Endothelial cell of umbilical vein (primary cell): Measurements from ENCODE around the gene SLC44A5.

Experiments used
- CTCF ChIP-seq, 2 donors: IDR thresholded peaks; 1 replicate in 1 of 2; 2 replicates in 1 of 2; pipeline ENCODE4 v1.5.1; 2011; ENCODE audit warnings: low read length in 2 of 2, mild to moderate bottlenecking in 2 of 2, moderate library complexity in 2 of 2, control low read depth in 1 of 2, inconsistent platforms in 1 of 2, low read depth in 1 of 2; ENCODE audit not compliant: insufficient read depth in 1 of 2; ENCODE audit errors: extremely low read depth in 1 of 2
- EZH2 ChIP-seq: IDR thresholded peaks from 2 replicates; pipeline ENCODE4 v1.6.1; 2012; ENCODE audit warnings: borderline replicate concordance, low read depth, mild to moderate bottlenecking, moderate library complexity, low read length, inconsistent platforms; ENCODE audit not compliant: severe bottlenecking
- GATA2 ChIP-seq: IDR thresholded peaks from 2 replicates; pipeline ENCODE4 v1.7.0; 2011; ENCODE audit warnings: low read depth, mild to moderate bottlenecking, moderate library complexity, mixed read lengths, low read length; ENCODE audit not compliant: insufficient read length, insufficient read depth
- MAX ChIP-seq: IDR thresholded peaks from 2 replicates; pipeline ENCODE4 v1.6.1; 2011; ENCODE audit not compliant: insufficient read depth, insufficient read length
- MYC ChIP-seq: IDR thresholded peaks from one replicate; pipeline ENCODE4 v1.6.1; 2011; ENCODE audit warnings: mild to moderate bottlenecking, low read depth, low read length
- POLR2A ChIP-seq: IDR thresholded peaks from 2 replicates; pipeline ENCODE4 v1.6.1; 2012; ENCODE audit warnings: low read depth, mild to moderate bottlenecking, control low read depth, low read length
- POLR2AphosphoS5 ChIP-seq: IDR thresholded peaks from 2 replicates; pipeline ENCODE4 v1.6.1; 2012; ENCODE audit warnings: low read depth, mild to moderate bottlenecking, control low read depth, low read length, moderate library complexity; ENCODE audit not compliant: insufficient read depth

- TF ChIP-seq GATA2 = no peak
- no peak for TF ChIP-seq CTCF (IDR thresholded peaks at IDR 0.05; ENCODE audit: extremely low read depth in 1 of 2, insufficient read depth in 1 of 2, low read depth in 1 of 2, low read length in 2 of 2)
- no peak for TF ChIP-seq EZH2
- TF ChIP-seq POLR2A = no peak
- no peak for TF ChIP-seq POLR2AphosphoS5
- no peak for TF ChIP-seq MYC
- TF ChIP-seq MAX = no peak
Observed at GRCh38 chr1:75214017-75214416, 396.9 kb downstream of the SLC44A5 start.
